GM18508 (cell line): ENCODE results near the gene RDX.

Experiments used
- ATAC-seq: cut with Tn5 transposase; IDR thresholded peaks from one replicate; pipeline ENCODE4 v1.9.1; 2021; ENCODE audit warnings: moderate number of reproducible peaks; ENCODE audit not compliant: insufficient read depth, unreplicated experiment

The RDX gene

GRCh38 chr11:110147962-110148709 lies 148.3 kb downstream of the RDX start:
- no peak for ATAC-seq

GRCh38 chr11:110141812-110142211 lies 154.6 kb downstream of the RDX start:
- no peak for ATAC-seq

GRCh38 chr11:110134110-110134509 lies 162.3 kb downstream of the RDX start:
- no peak for ATAC-seq

- no peak for ATAC-seq
Measured at GRCh38 chr11:110133160-110133559, 163.3 kb downstream of the RDX start.

GRCh38 chr11:110131386-110132123 lies 164.9 kb downstream of the RDX start:
- ATAC-seq, result no peak

GRCh38 chr11:110130642-110131238 lies 165.7 kb downstream of the RDX start:
- ATAC-seq, result no peak

GRCh38 chr11:110128161-110128560 lies 168.3 kb downstream of the RDX start:
- no peak for ATAC-seq

- ATAC-seq, result no peak
Measured at GRCh38 chr11:110126936-110127335, 169.5 kb downstream of the RDX start.

GRCh38 chr11:110125632-110126031 lies 170.8 kb downstream of the RDX start:
- ATAC-seq, result no peak
